C4-2B (cell line): ENCODE data around the gene KAZN.

Source experiments
- ZFX ChIP-seq: fragments of 450-650 bp; IDR thresholded peaks from 2 replicates; pipeline ENCODE4 v1.6.1; 2017
- TF ChIP-seq, protein P1 (sequence below): fragments of 450-650 bp; conservative IDR thresholded peaks from 2 replicates; pipeline ENCODE4 v1.5.1; 2017; ENCODE audit warnings: mild to moderate bottlenecking

DNA sequence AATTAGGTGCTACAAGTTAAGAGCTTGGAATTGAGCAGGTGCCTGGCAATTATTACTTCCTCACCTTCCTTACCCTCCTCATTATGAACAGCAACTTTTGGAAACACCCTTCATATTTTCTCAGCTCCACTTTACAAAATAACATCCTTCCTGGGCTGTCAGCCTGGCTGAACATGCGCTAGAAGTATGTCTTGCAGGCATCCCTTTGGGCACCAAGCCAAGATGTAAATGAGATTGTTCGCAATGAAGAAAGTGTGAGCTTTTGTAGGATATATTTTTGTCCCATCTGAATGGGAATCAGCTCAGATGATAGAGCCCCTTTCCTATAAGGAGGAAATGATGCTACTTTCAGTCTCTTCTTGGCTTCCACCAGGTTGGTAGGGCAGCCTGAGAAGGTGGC is 245.9 kb downstream of the KAZN start:
- TF ChIP-seq, protein P1, sequence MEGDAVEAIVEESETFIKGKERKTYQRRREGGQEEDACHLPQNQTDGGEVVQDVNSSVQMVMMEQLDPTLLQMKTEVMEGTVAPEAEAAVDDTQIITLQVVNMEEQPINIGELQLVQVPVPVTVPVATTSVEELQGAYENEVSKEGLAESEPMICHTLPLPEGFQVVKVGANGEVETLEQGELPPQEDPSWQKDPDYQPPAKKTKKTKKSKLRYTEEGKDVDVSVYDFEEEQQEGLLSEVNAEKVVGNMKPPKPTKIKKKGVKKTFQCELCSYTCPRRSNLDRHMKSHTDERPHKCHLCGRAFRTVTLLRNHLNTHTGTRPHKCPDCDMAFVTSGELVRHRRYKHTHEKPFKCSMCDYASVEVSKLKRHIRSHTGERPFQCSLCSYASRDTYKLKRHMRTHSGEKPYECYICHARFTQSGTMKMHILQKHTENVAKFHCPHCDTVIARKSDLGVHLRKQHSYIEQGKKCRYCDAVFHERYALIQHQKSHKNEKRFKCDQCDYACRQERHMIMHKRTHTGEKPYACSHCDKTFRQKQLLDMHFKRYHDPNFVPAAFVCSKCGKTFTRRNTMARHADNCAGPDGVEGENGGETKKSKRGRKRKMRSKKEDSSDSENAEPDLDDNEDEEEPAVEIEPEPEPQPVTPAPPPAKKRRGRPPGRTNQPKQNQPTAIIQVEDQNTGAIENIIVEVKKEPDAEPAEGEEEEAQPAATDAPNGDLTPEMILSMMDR = no peak
- TF ChIP-seq ZFX = no peak
